ENCODE measurements around the gene CLTB. TPM values are rescaled to one million over a fixed set of nuclear protein-coding genes. Genes with fewer than 3 reads are reported as not detected.

Gene CLTB
- total RNA-seq, 8 experiments from 2014 or later: 60.6 to 245 (median 89.7) TPM

Other genes with a start within 250 kb of the CLTB start
- 10 to 100 TPM in 7 of 8 experiments, 1 to 10 TPM in 1; 6.3 to 44.4 (median 18.5) TPM for gene SIMC1, start 178.1 kb downstream of the CLTB start, total RNA-seq
- gene KIAA1191, start 54.8 kb downstream of the CLTB start, total RNA-seq: 100 to 1,000 TPM in 2 of 8 experiments, 10 to 100 TPM in 6; 65.1 to 111 (median 78.7) TPM
- gene ARL10, start 51.1 kb downstream of the CLTB start, total RNA-seq: 10 to 100 TPM in 6 of 8 experiments, 1 to 10 TPM in 2; 3.6 to 24.0 (median 15.4) TPM
- gene NOP16, start 27.9 kb downstream of the CLTB start, total RNA-seq: 10 to 100 TPM; 14.6 to 95.0 (median 22.7) TPM
- 100 to 1,000 TPM in 7 of 8 experiments, 10 to 100 TPM in 1; 91.0 to 169 (median 125) TPM for gene HIGD2A, start 27.8 kb downstream of the CLTB start, total RNA-seq
- 10 to 100 TPM; 22.1 to 86.5 (median 44.7) TPM for gene FAF2, start 31.8 kb upstream of the CLTB start, total RNA-seq
- 10 to 100 TPM; 16.6 to 66.4 (median 36.7) TPM for gene RNF44, start 120.9 kb upstream of the CLTB start, total RNA-seq
- under 1 TPM in 7 of 8 experiments, not detected in 1; 0.05 to 0.96 (median 0.60) TPM for gene CDHR2, start 132.8 kb upstream of the CLTB start, total RNA-seq
- 10 to 100 TPM in 5 of 8 experiments, 1 to 10 TPM in 3; 1.1 to 39.6 (median 29.2) TPM for gene GPRIN1, start 193.6 kb upstream of the CLTB start, total RNA-seq
- gene SNCB, start 214.0 kb upstream of the CLTB start, total RNA-seq: 10 to 100 TPM in 1 of 8 experiments, 1 to 10 TPM in 3, under 1 TPM in 2, not detected in 2; 0.58 to 10.8 (median 3.9) TPM
- gene EIF4E1B, start 214.1 kb upstream of the CLTB start, total RNA-seq: 1 to 10 TPM in 2 of 8 experiments, under 1 TPM in 6; 0.31 to 1.3 (median 0.56) TPM
- gene TSPAN17, start 230.9 kb upstream of the CLTB start, total RNA-seq: 10 to 100 TPM; 16.5 to 62.7 (median 25.1) TPM